ENCODE results near the gene COQ8A. TPM values are rescaled to one million over a fixed set of nuclear protein-coding genes. Genes with fewer than 3 reads are reported as not detected.

Gene COQ8A
- total RNA-seq, 4 donors from 2014 or later: 46.0 to 80.5 (median 67.7) TPM

- intact Hi-C loops (cut with DNase I; ENCODE audit: low total_unique reads): no loop called here
- Histone ChIP-seq H3K4me1 (no peaks in the 10 kb centered on the region), H3K4me3 (no peak overlapping the region), H3K27ac (no peak overlapping the region), H3K36me3 (peaks cover 0 to 11% (median 0%) of the 10 kb centered on the region in 4 donors), H3K27me3 (no peaks in the 10 kb centered on the region), H3K9me3 (no peaks in the 10 kb centered on the region)
- whole genome bisulfite sequencing, 2 donors (ENCODE audit: low coverage in 1 of 2): 95% methylated on average over 13 of the region's 13 CpGs; no CpG with 5 or more reads in 1 of the 2 donors
- in situ Hi-C loops (cut with MboI; ENCODE audit: low pct_ligation_motif_present in 1 of 4, low pct_unique_long_range_greater_than_20kb in 1 of 4, low sequenced_read_pairs in 3 of 4): no loop called here
- TF ChIP-seq POLR2AphosphoS5 (IDR thresholded peaks at IDR 0.05) (no peak), EP300 (IDR thresholded peaks at IDR 0.05; ENCODE audit: low read depth) (no peak), CTCF (IDR thresholded peaks at IDR 0.05) (no peak), POLR2A (IDR thresholded peaks at IDR 0.05) (no peak)
- no peak for DNase-seq
These were observed 21.1 kb downstream of the COQ8A start for GRCh38 chr1:226960944-226961765.

GRCh38 chr1:226962421-226963391 is 22.6 kb downstream of the COQ8A start:
- Histone ChIP-seq H3K4me1 (no peaks in the 10 kb centered on the region), H3K9me3 (no peaks in the 10 kb centered on the region), H3K36me3 (peaks cover 0 to 12% (median 0%) of the 10 kb centered on the region in 4 donors), H3K27me3 (no peaks in the 10 kb centered on the region), H3K4me3 (no peak overlapping the region), H3K27ac (no peak overlapping the region)
- no peak for DNase-seq
- TF ChIP-seq POLR2AphosphoS5 (IDR thresholded peaks at IDR 0.05) (no peak), POLR2A (IDR thresholded peaks at IDR 0.05) (no peak), EP300 (IDR thresholded peaks at IDR 0.05; ENCODE audit: low read depth) (no peak), CTCF (IDR thresholded peaks at IDR 0.05) (no peak)
- in situ Hi-C loops (cut with MboI; ENCODE audit: low pct_ligation_motif_present in 1 of 4, low pct_unique_long_range_greater_than_20kb in 1 of 4, low sequenced_read_pairs in 3 of 4) (no loop called here), intact Hi-C loops (cut with DNase I; ENCODE audit: low total_unique reads) (no loop called here)
- 92 to 95% methylated on average over 3 to 28 of the region's 28 CpGs for WGBS, 2 donors (ENCODE audit: low coverage in 1 of 2)

- no peak overlapping the region for H3K27ac ChIP-seq
These were observed 24.0 kb downstream of the COQ8A start for GRCh38 chr1:226964068-226964425.

More at GRCh38 chr1:226964068-226964425, 24.0 kb downstream of the COQ8A start:
- Histone ChIP-seq H3K4me3 (no peak overlapping the region), H3K4me1 (no peaks in the 10 kb centered on the region), H3K36me3 (peaks cover 0 to 12% (median 0%) of the 10 kb centered on the region in 4 donors), H3K9me3 (no peaks in the 10 kb centered on the region), H3K27me3 (no peaks in the 10 kb centered on the region)
- no peak for DNase-seq
- in situ Hi-C loops (cut with MboI; ENCODE audit: low pct_ligation_motif_present in 1 of 4, low pct_unique_long_range_greater_than_20kb in 1 of 4, low sequenced_read_pairs in 3 of 4) (no loop called here), intact Hi-C loops (cut with DNase I; ENCODE audit: low total_unique reads) (no loop called here)
- TF ChIP-seq EP300 (IDR thresholded peaks at IDR 0.05; ENCODE audit: low read depth) (no peak), CTCF (IDR thresholded peaks at IDR 0.05) (no peak), POLR2AphosphoS5 (IDR thresholded peaks at IDR 0.05) (no peak)
- 81% methylated on average over 6 of the region's 6 CpGs; no CpG with 5 or more reads in 1 of the 2 donors for WGBS, 2 donors (ENCODE audit: low coverage in 1 of 2)
